RWPE2 (cell line): ENCODE measurements around the gene BDH1.
A peak's percentile ranks its signal among the peaks of the same experiment; 100 is the strongest.

Experiments
- ATAC-seq: fragments of 200-7000 bp; cut with Tn5 transposase; 3 replicates; pipeline ENCODE4 v1.9.1; 2021; ENCODE audit warnings: low read depth
- DNase-seq: peaks from one replicate; pipeline ENCODE4 v3.0.0-alpha.2; 2020; ENCODE audit warnings: low spot score
- H3K27ac ChIP-seq: fragments of 450-650 bp; 2 replicates; pipeline ENCODE4 v1.5.1; 2017; ENCODE audit warnings: mild to moderate bottlenecking; ENCODE audit not compliant: poor library complexity, severe bottlenecking
- H3K27me3 ChIP-seq: fragments of 250-450 bp; sonication (Bioruptor Pico); 2 replicates; pipeline ENCODE4 v1.5.1; 2021; ENCODE audit warnings: mild to moderate bottlenecking, moderate library complexity; ENCODE audit not compliant: insufficient read depth, poor library complexity, severe bottlenecking
- H3K36me3 ChIP-seq: fragments of 250-450 bp; sonication (Bioruptor Pico); 2 replicates; pipeline ENCODE4 v1.5.1; 2020; ENCODE audit warnings: low read depth, mild to moderate bottlenecking, moderate library complexity
- H3K4me1 ChIP-seq: fragments of 250-450 bp; sonication (Bioruptor Pico); 2 replicates; pipeline ENCODE4 v1.5.1; 2021; ENCODE audit warnings: mild to moderate bottlenecking, moderate library complexity; ENCODE audit not compliant: insufficient read depth, poor library complexity, severe bottlenecking
- H3K4me3 ChIP-seq: fragments of 250-450 bp; sonication (Bioruptor Pico); 2 replicates; pipeline ENCODE4 v1.5.1; 2021; ENCODE audit warnings: mild to moderate bottlenecking, moderate library complexity; ENCODE audit not compliant: severe bottlenecking
- H3K9me3 ChIP-seq: fragments of 250-450 bp; sonication (Bioruptor Pico); 2 replicates; pipeline ENCODE4 v1.5.1; 2021; ENCODE audit warnings: mild to moderate bottlenecking, moderate library complexity; ENCODE audit not compliant: severe bottlenecking
- CTCF ChIP-seq: fragments of 450-650 bp; IDR thresholded peaks from one replicate; pipeline ENCODE4 v1.5.1; 2017; ENCODE audit warnings: mild to moderate bottlenecking, moderate library complexity; ENCODE audit not compliant: poor library complexity, severe bottlenecking

BDH1 gene

GRCh38 chr3:197498499-197499241, 57.1 kb downstream of the BDH1 start:
- ATAC-seq (no peak), DNase-seq (no peak)
- H3K27me3 ChIP-seq: no peaks in the 10 kb centered on the region
- H3K9me3 ChIP-seq: no peaks in the 10 kb centered on the region
- H3K4me1 ChIP-seq: peaks cover 8% of the 10 kb centered on the region
- no peak overlapping the region for H3K4me3 ChIP-seq
- no peaks in the 10 kb centered on the region for H3K36me3 ChIP-seq
- peak overlapping the region; percentile 41 for H3K27ac ChIP-seq
- no peak for TF ChIP-seq CTCF

- no peak overlapping the region for H3K4me3 ChIP-seq
- DNase-seq: no peak
- H3K27me3 ChIP-seq: no peaks in the 10 kb centered on the region
- no peak for ATAC-seq
- H3K27ac ChIP-seq: no peak overlapping the region
- no peaks in the 10 kb centered on the region for H3K9me3 ChIP-seq
- H3K4me1 ChIP-seq: peaks cover 8% of the 10 kb centered on the region
- H3K36me3 ChIP-seq: no peaks in the 10 kb centered on the region
- no peak for TF ChIP-seq CTCF
Measured at GRCh38 chr3:197496746-197497125, 59.0 kb downstream of the BDH1 start.

GRCh38 chr3:197495999-197496745, 59.6 kb downstream of the BDH1 start:
- H3K9me3 ChIP-seq: no peaks in the 10 kb centered on the region
- H3K36me3 ChIP-seq: no peaks in the 10 kb centered on the region
- no peak overlapping the region for H3K27ac ChIP-seq
- H3K4me3 ChIP-seq: no peak overlapping the region
- H3K4me1 ChIP-seq: peaks cover 8% of the 10 kb centered on the region
- DNase-seq (no peak), ATAC-seq (no peak)
- no peak for TF ChIP-seq CTCF
- H3K27me3 ChIP-seq: no peaks in the 10 kb centered on the region

GRCh38 chr3:197495499-197495898, 60.3 kb downstream of the BDH1 start:
- Histone ChIP-seq H3K27me3 (no peaks in the 10 kb centered on the region), H3K4me3 (no peak overlapping the region), H3K9me3 (no peaks in the 10 kb centered on the region), H3K36me3 (no peaks in the 10 kb centered on the region), H3K27ac (no peak overlapping the region), H3K4me1 (peaks cover 12% of the 10 kb centered on the region)
- DNase-seq (no peak), ATAC-seq (no peak)
- no peak for TF ChIP-seq CTCF

GRCh38 chr3:197495059-197495455, 60.7 kb downstream of the BDH1 start:
- Histone ChIP-seq H3K27me3 (no peaks in the 10 kb centered on the region), H3K4me1 (peaks cover 17% of the 10 kb centered on the region), H3K27ac (peak overlapping the region; percentile 1), H3K36me3 (no peaks in the 10 kb centered on the region), H3K4me3 (no peak overlapping the region), H3K9me3 (no peaks in the 10 kb centered on the region)
- DNase-seq: no peak
- TF ChIP-seq CTCF: no peak
- no peak for ATAC-seq
